Measurements from ENCODE around the gene IFT20.

The IFT20 gene

GRCh38 chr17:28331891-28332420 lies 3.3 kb downstream of the IFT20 start:
- TF ChIP-seq EZH2phosphoT487 (IDR thresholded peaks at IDR 0.05; ENCODE audit: borderline replicate concordance) (no peak), CTCF (conservative IDR thresholded peaks at IDR 0.05; ENCODE audit: low read length) (no peak)
- Histone ChIP-seq H2AFZ (ENCODE audit: low read length) (no peak overlapping the region), H3K9ac (ENCODE audit: low read depth, low read length, poor library complexity, severe bottlenecking) (no peak overlapping the region), H3K27me3 (ENCODE audit: insufficient read depth, low read length, poor library complexity, severe bottlenecking) (no peaks in the 10 kb centered on the region), H4K20me1 (ENCODE audit: insufficient read depth, low read length, poor library complexity, severe bottlenecking) (peaks cover 4% of the 10 kb centered on the region), H3K36me3 (ENCODE audit: insufficient read depth, low read length) (peaks cover 26% of the 10 kb centered on the region; the same call in 1 of the 2 replicates), H3K9me3 (ENCODE audit: insufficient read depth, low read depth, low read length) (no peaks in the 10 kb centered on the region), H3K4me3 (ENCODE audit: low read length, poor library complexity, severe bottlenecking) (no peak overlapping the region), H3K79me2 (ENCODE audit: insufficient read depth, low read length) (peaks cover 27% of the 10 kb centered on the region; the same call in 1 of the 2 replicates), H3K4me1 (ENCODE audit: insufficient read depth, low read length, poor library complexity, severe bottlenecking) (peaks cover 20% of the 10 kb centered on the region), H3F3A (ENCODE audit: low read depth) (no peaks in the 10 kb centered on the region; the same call in 1 of the 2 replicates), H3K4me2 (ENCODE audit: low read depth, low read length, poor library complexity, severe bottlenecking) (no peak overlapping the region), H3K9me2 (replicated peaks; ENCODE audit: low read depth, low read length) (no peaks in the 10 kb centered on the region)

- peaks cover 26% of the 10 kb centered on the region; the same call in 1 of the 2 replicates for H3K79me2 ChIP-seq (ENCODE audit: insufficient read depth, low read length)
- peaks cover 10% of the 10 kb centered on the region for H3K4me1 ChIP-seq (ENCODE audit: insufficient read depth, low read length, poor library complexity, severe bottlenecking)
- H3K36me3 ChIP-seq (ENCODE audit: insufficient read depth, low read length) = peaks cover 39% of the 10 kb centered on the region; the same call in 1 of the 2 replicates
- H3K9me3 ChIP-seq (ENCODE audit: insufficient read depth, low read depth, low read length) = no peaks in the 10 kb centered on the region
- H4K20me1 ChIP-seq (ENCODE audit: insufficient read depth, low read length, poor library complexity, severe bottlenecking) = peaks cover under 1% of the 10 kb centered on the region
- no peak overlapping the region for H3K4me2 ChIP-seq (ENCODE audit: low read depth, low read length, poor library complexity, severe bottlenecking)
- H2AFZ ChIP-seq (ENCODE audit: low read length) = no peak overlapping the region
- H3K9me2 ChIP-seq (replicated peaks; ENCODE audit: low read depth, low read length) = no peaks in the 10 kb centered on the region
- H3K27me3 ChIP-seq (ENCODE audit: insufficient read depth, low read length, poor library complexity, severe bottlenecking) = no peaks in the 10 kb centered on the region
- no peak overlapping the region for H3K9ac ChIP-seq (ENCODE audit: low read depth, low read length, poor library complexity, severe bottlenecking)
- TF ChIP-seq EZH2phosphoT487 (IDR thresholded peaks at IDR 0.05; ENCODE audit: borderline replicate concordance) (no peak), CTCF (conservative IDR thresholded peaks at IDR 0.05; ENCODE audit: low read length) (no peak)
- H3F3A ChIP-seq (ENCODE audit: low read depth) = no peaks in the 10 kb centered on the region; the same call in 1 of the 2 replicates
- no peak overlapping the region for H3K4me3 ChIP-seq (ENCODE audit: low read length, poor library complexity, severe bottlenecking)
Measured at GRCh38 chr17:28330671-28331070, 4.6 kb downstream of the IFT20 start.

- H3K9ac ChIP-seq (ENCODE audit: low read depth, low read length, poor library complexity, severe bottlenecking) = no peak overlapping the region
- H3K36me3 ChIP-seq (ENCODE audit: insufficient read depth, low read length) = peaks cover 42% of the 10 kb centered on the region; the same call in 1 of the 2 replicates
- H3K4me2 ChIP-seq (ENCODE audit: low read depth, low read length, poor library complexity, severe bottlenecking) = no peak overlapping the region
- no peaks in the 10 kb centered on the region; the same call in 1 of the 2 replicates for H3F3A ChIP-seq (ENCODE audit: low read depth)
- H3K9me2 ChIP-seq (replicated peaks; ENCODE audit: low read depth, low read length) = no peaks in the 10 kb centered on the region
- no peak overlapping the region for H2AFZ ChIP-seq (ENCODE audit: low read length)
- peaks cover 12% of the 10 kb centered on the region for H3K4me1 ChIP-seq (ENCODE audit: insufficient read depth, low read length, poor library complexity, severe bottlenecking)
- H3K4me3 ChIP-seq (ENCODE audit: low read length, poor library complexity, severe bottlenecking) = no peak overlapping the region
- H3K9me3 ChIP-seq (ENCODE audit: insufficient read depth, low read depth, low read length) = no peaks in the 10 kb centered on the region
- H3K79me2 ChIP-seq (ENCODE audit: insufficient read depth, low read length) = peaks cover 33% of the 10 kb centered on the region
- H3K27me3 ChIP-seq (ENCODE audit: insufficient read depth, low read length, poor library complexity, severe bottlenecking) = no peaks in the 10 kb centered on the region
- TF ChIP-seq CTCF (conservative IDR thresholded peaks at IDR 0.05; ENCODE audit: low read length) (no peak), EZH2phosphoT487 (IDR thresholded peaks at IDR 0.05; ENCODE audit: borderline replicate concordance) (no peak)
- peaks cover 23% of the 10 kb centered on the region for H4K20me1 ChIP-seq (ENCODE audit: insufficient read depth, low read length, poor library complexity, severe bottlenecking)
Measured at GRCh38 chr17:28328325-28328724, 6.9 kb downstream of the IFT20 start.
